Vagina (tissue), 2 donors: ENCODE results near the gene GNB2.

Experiments
- POLR2A ChIP-seq, 2 donors: fragments of 450-650 bp; IDR thresholded peaks; one replicate each; pipeline ENCODE4 v1.6.1; 2017; ENCODE audit warnings: antibody characterized with exemption in 2 of 2, mild to moderate bottlenecking in 2 of 2, moderate library complexity in 2 of 2
- TF ChIP-seq, protein P1 (sequence below), 3 experiments: fragments of 450-650 bp in 2 of 3; fragments of 200-600 bp in 1 of 3; sonication (generic) in 1 of 3; IDR thresholded peaks; one replicate each; pipeline ENCODE4 v1.5.1; 2017 to 2019; ENCODE audit warnings: antibody characterized with exemption in 3 of 3, mild to moderate bottlenecking in 2 of 3, moderate library complexity in 2 of 3

DNA sequence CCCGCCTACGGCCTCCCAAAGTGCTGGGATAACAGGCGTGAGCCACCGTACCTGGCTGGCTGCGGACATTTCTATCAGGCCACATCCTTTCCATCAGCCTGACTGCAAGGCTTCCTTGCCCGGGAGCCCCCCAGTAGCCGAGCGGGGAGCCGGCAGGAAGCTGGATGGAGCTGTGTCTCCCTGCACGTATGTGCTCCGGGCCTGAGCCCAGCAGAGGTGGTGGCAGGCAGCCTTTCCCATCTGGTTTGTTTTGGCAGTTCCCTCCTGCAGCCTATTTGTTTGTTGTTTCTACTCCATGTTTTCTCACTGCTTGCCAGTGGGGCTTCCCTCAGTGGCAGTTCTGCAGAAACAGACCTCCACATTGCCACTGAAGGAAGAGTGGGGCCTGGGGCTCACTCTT lies 37.8 kb downstream of the GNB2 start:
- TF ChIP-seq POLR2A (IDR thresholded peaks at IDR 0.05), result no peak
- TF ChIP-seq, protein P1, sequence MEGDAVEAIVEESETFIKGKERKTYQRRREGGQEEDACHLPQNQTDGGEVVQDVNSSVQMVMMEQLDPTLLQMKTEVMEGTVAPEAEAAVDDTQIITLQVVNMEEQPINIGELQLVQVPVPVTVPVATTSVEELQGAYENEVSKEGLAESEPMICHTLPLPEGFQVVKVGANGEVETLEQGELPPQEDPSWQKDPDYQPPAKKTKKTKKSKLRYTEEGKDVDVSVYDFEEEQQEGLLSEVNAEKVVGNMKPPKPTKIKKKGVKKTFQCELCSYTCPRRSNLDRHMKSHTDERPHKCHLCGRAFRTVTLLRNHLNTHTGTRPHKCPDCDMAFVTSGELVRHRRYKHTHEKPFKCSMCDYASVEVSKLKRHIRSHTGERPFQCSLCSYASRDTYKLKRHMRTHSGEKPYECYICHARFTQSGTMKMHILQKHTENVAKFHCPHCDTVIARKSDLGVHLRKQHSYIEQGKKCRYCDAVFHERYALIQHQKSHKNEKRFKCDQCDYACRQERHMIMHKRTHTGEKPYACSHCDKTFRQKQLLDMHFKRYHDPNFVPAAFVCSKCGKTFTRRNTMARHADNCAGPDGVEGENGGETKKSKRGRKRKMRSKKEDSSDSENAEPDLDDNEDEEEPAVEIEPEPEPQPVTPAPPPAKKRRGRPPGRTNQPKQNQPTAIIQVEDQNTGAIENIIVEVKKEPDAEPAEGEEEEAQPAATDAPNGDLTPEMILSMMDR (IDR thresholded peaks at IDR 0.05), result no peak
